H1 (cell line): Measurements from ENCODE around the gene BIN2. TPM values are rescaled to one million over a fixed set of nuclear protein-coding genes. Genes with fewer than 3 reads are reported as not detected.

Source experiments
- BCL11A ChIP-seq, 2 experiments: IDR thresholded peaks; one replicate each; pipeline ENCODE4 v1.6.1; 2011; ENCODE audit warnings: low read depth in 2 of 2, low read length in 2 of 2, mild to moderate bottlenecking in 2 of 2
- BRCA1 ChIP-seq: IDR thresholded peaks from 2 replicates; pipeline ENCODE4 v1.6.1; 2012; ENCODE audit warnings: low read depth, low read length, improper control_type of control experiment
- CBX5 ChIP-seq: fragments of 300-800, 300-1000 bp; sonication (generic); IDR thresholded peaks from 2 replicates; pipeline ENCODE4 v1.7.1; 2016; ENCODE audit warnings: antibody characterized with exemption, low read length, low read depth
- GTF2F1 ChIP-seq: IDR thresholded peaks from 2 replicates; pipeline ENCODE4 v1.6.1; 2012; ENCODE audit warnings: low read depth, low read length, improper control_type of control experiment, borderline replicate concordance
- NRF1 ChIP-seq: IDR thresholded peaks from 2 replicates; pipeline ENCODE4 v1.6.1; 2011; ENCODE audit warnings: mild to moderate bottlenecking, low read depth, low read length, improper control_type of control experiment
- SP2 ChIP-seq: IDR thresholded peaks from 2 replicates; pipeline ENCODE4 v1.6.1; 2012; ENCODE audit warnings: mild to moderate bottlenecking, low read length, inconsistent platforms
- polyA plus RNA-seq, 7 experiments: library from polyadenylated mRNA; depleted of rRNA in 3 of 7; stranded (reverse) in 5 of 7; unstranded in 2 of 7; fragments of >200 nt in 5 of 7; fragments of 200-250 nt in 2 of 7; gene quantifications; 1 replicate in 5 of 7; 2 replicates in 1 of 7; 4 replicates in 1 of 7; pipeline versions ENCODE4 v1.2.1 to v1.2.3, GENCODE V29; 2011 to 2013; ENCODE audit warnings: missing spikeins in 2 of 7, mixed read lengths in 2 of 7
- total RNA-seq: library from RNA; stranded (reverse); fragmentation: NEBNext Ultra II Directional; extraction: Animal tissue kit (Norgen Biotek cat#: 25700); gene quantifications from 2 replicates; pipeline ENCODE4 v1.2.1, GENCODE V29; 2021
- TF ChIP-seq, protein P1 (sequence below): IDR thresholded peaks from 2 replicates; pipeline ENCODE4 v1.6.1; 2011; ENCODE audit warnings: low read depth, mild to moderate bottlenecking, low read length; ENCODE audit not compliant: insufficient read depth
- TF ChIP-seq, protein P2 (sequence below): IDR thresholded peaks from 2 replicates; pipeline ENCODE4 v1.6.1; 2012; ENCODE audit warnings: inconsistent platforms

The BIN2 gene
- total and polyA plus RNA-seq, 2 of the 8 experiments (the other 6 are each of a cell fraction or from before 2014, with no cell fraction given) = not detected

DNA sequence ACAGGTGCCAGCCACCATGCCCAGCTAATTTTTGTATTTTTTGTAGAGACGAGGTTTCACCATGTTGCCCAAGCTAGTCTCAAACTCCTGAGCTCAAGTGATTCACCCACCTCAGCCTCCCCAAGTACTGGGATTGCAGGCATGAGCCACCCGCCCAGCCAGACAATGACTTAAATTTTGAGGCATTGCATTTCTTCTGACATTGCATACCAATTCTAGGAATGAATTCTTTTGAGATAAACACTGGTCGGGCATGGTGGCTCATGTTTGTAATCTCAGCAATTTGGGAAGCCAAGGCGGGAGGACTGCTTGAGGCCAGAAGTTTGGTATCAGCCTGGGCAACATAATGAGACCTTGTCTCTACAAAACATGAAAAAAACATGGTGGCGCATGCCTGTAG, 25.1 kb upstream of the BIN2 start (continued):
- TF ChIP-seq, protein P1, sequence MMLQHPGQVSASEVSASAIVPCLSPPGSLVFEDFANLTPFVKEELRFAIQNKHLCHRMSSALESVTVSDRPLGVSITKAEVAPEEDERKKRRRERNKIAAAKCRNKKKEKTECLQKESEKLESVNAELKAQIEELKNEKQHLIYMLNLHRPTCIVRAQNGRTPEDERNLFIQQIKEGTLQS = no peak
- TF ChIP-seq NRF1 (no peak), SP2 (no peak), GTF2F1 (no peak), BRCA1 (no peak), CBX5 (no peak), BCL11A (IDR thresholded peaks at IDR 0.05; ENCODE audit: low read depth in 2 of 2, low read length in 2 of 2) (no peak)
- TF ChIP-seq, protein P2, sequence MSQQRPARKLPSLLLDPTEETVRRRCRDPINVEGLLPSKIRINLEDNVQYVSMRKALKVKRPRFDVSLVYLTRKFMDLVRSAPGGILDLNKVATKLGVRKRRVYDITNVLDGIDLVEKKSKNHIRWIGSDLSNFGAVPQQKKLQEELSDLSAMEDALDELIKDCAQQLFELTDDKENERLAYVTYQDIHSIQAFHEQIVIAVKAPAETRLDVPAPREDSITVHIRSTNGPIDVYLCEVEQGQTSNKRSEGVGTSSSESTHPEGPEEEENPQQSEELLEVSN = no peak
